Erythroblast (primary cell): Measurements from ENCODE around the gene EGFLAM.

Experiments used
- GATA1 ChIP-seq: IDR thresholded peaks from 2 replicates; pipeline ENCODE4 v1.6.1; 2011; ENCODE audit warnings: low read depth, mild to moderate bottlenecking, control low read depth, low read length, moderate library complexity
- POLR2A ChIP-seq: IDR thresholded peaks from 2 replicates; pipeline ENCODE4 v1.6.1; 2011; ENCODE audit warnings: mild to moderate bottlenecking, low read length

- no peak for TF ChIP-seq POLR2A
- TF ChIP-seq GATA1: no peak
Measured at GRCh38 chr5:38384396-38384795, 126.0 kb downstream of the EGFLAM start.
